ENCODE results near the gene SCN9A. TPM values are rescaled to one million over a fixed set of nuclear protein-coding genes. Genes with fewer than 3 reads are reported as not detected.

SCN9A gene
- polyA plus RNA-seq, 1 donor from 2014 or later = 10.4 TPM

DNA sequence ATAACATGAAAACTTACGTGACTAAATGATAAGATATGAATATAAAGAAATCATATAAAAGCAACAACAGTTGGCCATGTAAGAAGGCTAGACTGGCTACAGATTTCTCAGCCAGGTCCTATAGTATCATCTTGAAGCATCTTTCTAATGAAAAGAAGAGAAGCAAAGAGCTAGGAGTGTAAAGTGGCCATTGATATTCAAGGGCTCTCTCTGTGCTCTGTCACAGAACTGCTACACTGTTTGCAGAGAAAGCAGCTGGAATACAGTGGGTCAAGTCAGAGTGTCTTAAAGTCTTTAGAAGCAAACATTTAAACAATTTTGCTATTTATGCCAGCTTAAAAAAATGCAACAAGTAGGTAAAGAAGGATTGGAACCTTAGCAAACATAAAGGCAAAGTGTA lies 118.8 kb downstream of the SCN9A start:
- Histone ChIP-seq H3K4me2 (ENCODE audit: low read length) (no peak overlapping the region), H3K9me2 (ENCODE audit: insufficient read depth, low read length) (no peaks in the 10 kb centered on the region), H3K4me3 (ENCODE audit: low read length) (no peak overlapping the region), H3K9me3 (ENCODE audit: low read length) (no peaks in the 10 kb centered on the region), H3K36me3 (ENCODE audit: insufficient read depth, low read length) (no peaks in the 10 kb centered on the region), H2AFZ (ENCODE audit: low read depth, low read length) (no peak overlapping the region), H3K27ac (ENCODE audit: low read length) (no peak overlapping the region), H4K20me1 (ENCODE audit: insufficient read depth) (no peaks in the 10 kb centered on the region), H3K9ac (ENCODE audit: low read length) (no peak overlapping the region), H3K27me3 (ENCODE audit: insufficient read depth, low read depth, low read length) (no peaks in the 10 kb centered on the region), H3F3A (ENCODE audit: insufficient read depth, low read length, poor library complexity, severe bottlenecking) (no peaks in the 10 kb centered on the region), H3K79me2 (replicated peaks; ENCODE audit: insufficient read depth, low read length) (no peaks in the 10 kb centered on the region)
- TF ChIP-seq EZH2 (IDR thresholded peaks at IDR 0.05; ENCODE audit: borderline replicate concordance, insufficient read depth, low read length, poor library complexity, severe bottlenecking) (no peak), CTCF (IDR thresholded peaks at IDR 0.05; ENCODE audit: poor library complexity, severe bottlenecking) (no peak), POLR2AphosphoS5 (IDR thresholded peaks at IDR 0.05) (no peak)

DNA sequence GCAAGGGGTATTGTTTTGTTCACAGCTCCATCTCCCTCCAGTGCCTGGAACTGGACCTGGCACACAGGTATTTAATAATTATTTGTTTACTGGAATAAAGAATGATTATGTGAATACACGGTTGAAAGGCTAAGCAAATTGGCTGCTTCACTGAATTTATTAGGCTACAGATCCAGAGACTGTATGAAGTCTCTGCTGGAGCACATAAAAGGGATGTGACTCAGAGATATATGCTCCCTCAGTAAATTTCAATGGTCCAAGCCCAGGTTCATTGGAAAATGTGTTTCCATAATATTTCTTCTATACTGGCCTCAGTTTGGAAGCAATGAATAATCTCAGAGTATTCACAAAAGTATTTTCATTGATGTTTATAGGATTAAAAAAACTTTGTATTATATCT lies 126.4 kb downstream of the SCN9A start:
- no peaks in the 10 kb centered on the region for H3K9me2 ChIP-seq (ENCODE audit: insufficient read depth, low read length)
- H3K27ac ChIP-seq (ENCODE audit: low read length) = no peak overlapping the region
- no peaks in the 10 kb centered on the region for H3K79me2 ChIP-seq (replicated peaks; ENCODE audit: insufficient read depth, low read length)
- no peak overlapping the region for H2AFZ ChIP-seq (ENCODE audit: low read depth, low read length)
- H3K4me2 ChIP-seq (ENCODE audit: low read length) = no peak overlapping the region
- no peaks in the 10 kb centered on the region for H3K36me3 ChIP-seq (ENCODE audit: insufficient read depth, low read length)
- H3F3A ChIP-seq (ENCODE audit: insufficient read depth, low read length, poor library complexity, severe bottlenecking) = no peaks in the 10 kb centered on the region
- no peak overlapping the region for H3K9ac ChIP-seq (ENCODE audit: low read length)
- no peaks in the 10 kb centered on the region for H3K9me3 ChIP-seq (ENCODE audit: low read length)
- H3K27me3 ChIP-seq (ENCODE audit: insufficient read depth, low read depth, low read length) = no peaks in the 10 kb centered on the region
- TF ChIP-seq TAF1 (IDR thresholded peaks at IDR 0.05; ENCODE audit: low read depth) (no peak), RAD21 (conservative IDR thresholded peaks at IDR 0.05) (no peak), POLR2AphosphoS5 (IDR thresholded peaks at IDR 0.05) (no peak), EZH2 (IDR thresholded peaks at IDR 0.05; ENCODE audit: borderline replicate concordance, insufficient read depth, low read length, poor library complexity, severe bottlenecking) (no peak), MXI1 (conservative IDR thresholded peaks at IDR 0.05; ENCODE audit: poor library complexity, severe bottlenecking) (no peak), CTCF (IDR thresholded peaks at IDR 0.05; ENCODE audit: poor library complexity, severe bottlenecking) (no peak), EP300 (conservative IDR thresholded peaks at IDR 0.05; ENCODE audit: poor library complexity, severe bottlenecking) (no peak), SMC3 (conservative IDR thresholded peaks at IDR 0.05; ENCODE audit: poor library complexity) (no peak)
- TF ChIP-seq, protein P1, sequence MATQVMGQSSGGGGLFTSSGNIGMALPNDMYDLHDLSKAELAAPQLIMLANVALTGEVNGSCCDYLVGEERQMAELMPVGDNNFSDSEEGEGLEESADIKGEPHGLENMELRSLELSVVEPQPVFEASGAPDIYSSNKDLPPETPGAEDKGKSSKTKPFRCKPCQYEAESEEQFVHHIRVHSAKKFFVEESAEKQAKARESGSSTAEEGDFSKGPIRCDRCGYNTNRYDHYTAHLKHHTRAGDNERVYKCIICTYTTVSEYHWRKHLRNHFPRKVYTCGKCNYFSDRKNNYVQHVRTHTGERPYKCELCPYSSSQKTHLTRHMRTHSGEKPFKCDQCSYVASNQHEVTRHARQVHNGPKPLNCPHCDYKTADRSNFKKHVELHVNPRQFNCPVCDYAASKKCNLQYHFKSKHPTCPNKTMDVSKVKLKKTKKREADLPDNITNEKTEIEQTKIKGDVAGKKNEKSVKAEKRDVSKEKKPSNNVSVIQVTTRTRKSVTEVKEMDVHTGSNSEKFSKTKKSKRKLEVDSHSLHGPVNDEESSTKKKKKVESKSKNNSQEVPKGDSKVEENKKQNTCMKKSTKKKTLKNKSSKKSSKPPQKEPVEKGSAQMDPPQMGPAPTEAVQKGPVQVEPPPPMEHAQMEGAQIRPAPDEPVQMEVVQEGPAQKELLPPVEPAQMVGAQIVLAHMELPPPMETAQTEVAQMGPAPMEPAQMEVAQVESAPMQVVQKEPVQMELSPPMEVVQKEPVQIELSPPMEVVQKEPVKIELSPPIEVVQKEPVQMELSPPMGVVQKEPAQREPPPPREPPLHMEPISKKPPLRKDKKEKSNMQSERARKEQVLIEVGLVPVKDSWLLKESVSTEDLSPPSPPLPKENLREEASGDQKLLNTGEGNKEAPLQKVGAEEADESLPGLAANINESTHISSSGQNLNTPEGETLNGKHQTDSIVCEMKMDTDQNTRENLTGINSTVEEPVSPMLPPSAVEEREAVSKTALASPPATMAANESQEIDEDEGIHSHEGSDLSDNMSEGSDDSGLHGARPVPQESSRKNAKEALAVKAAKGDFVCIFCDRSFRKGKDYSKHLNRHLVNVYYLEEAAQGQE (IDR thresholded peaks at IDR 0.05; ENCODE audit: borderline replicate concordance) = no peak
- no peak overlapping the region for H3K4me3 ChIP-seq (ENCODE audit: low read length)
- H4K20me1 ChIP-seq (ENCODE audit: insufficient read depth) = no peaks in the 10 kb centered on the region
